ENCODE measurements around the gene ADGRD1. TPM values are rescaled to one million over a fixed set of nuclear protein-coding genes. Genes with fewer than 3 reads are reported as not detected.
A peak's percentile ranks its signal among the peaks of the same experiment; 100 is the strongest.

ADGRD1 gene
- total RNA-seq, 1 experiment from 2014 or later: 11.8 TPM

GRCh38 chr12:131102991-131103668, 149.4 kb downstream of the ADGRD1 start:
- DNase-seq (ENCODE audit: low read depth): no peak

- no peak for DNase-seq (ENCODE audit: low read depth)
These were observed 150.2 kb downstream of the ADGRD1 start for GRCh38 chr12:131103669-131104462.

- peak; percentile 85 for DNase-seq (ENCODE audit: low read depth)
These were observed 151.0 kb downstream of the ADGRD1 start for GRCh38 chr12:131104463-131105350.

- no peak for DNase-seq (ENCODE audit: low read depth)
These were observed 151.6 kb downstream of the ADGRD1 start for GRCh38 chr12:131105351-131105735.

GRCh38 chr12:131105736-131106348, 152.1 kb downstream of the ADGRD1 start:
- DNase-seq (ENCODE audit: low read depth): no peak

- no peak for DNase-seq (ENCODE audit: low read depth)
These were observed 152.7 kb downstream of the ADGRD1 start for GRCh38 chr12:131106349-131106941.

GRCh38 chr12:131108177-131108955, 154.7 kb downstream of the ADGRD1 start:
- no peak for DNase-seq (ENCODE audit: low read depth)

- DNase-seq (ENCODE audit: low read depth): no peak
These were observed 157.7 kb downstream of the ADGRD1 start for GRCh38 chr12:131111446-131111845.

- DNase-seq (ENCODE audit: low read depth): peak; percentile 64
These were observed 158.3 kb downstream of the ADGRD1 start for GRCh38 chr12:131112021-131112420.

GRCh38 chr12:131112700-131113290, 159.1 kb downstream of the ADGRD1 start:
- peak; percentile 43 for DNase-seq (ENCODE audit: low read depth)

GRCh38 chr12:131113568-131114270, 160.0 kb downstream of the ADGRD1 start:
- DNase-seq (ENCODE audit: low read depth): no peak

- no peak for DNase-seq (ENCODE audit: low read depth)
These were observed 160.6 kb downstream of the ADGRD1 start for GRCh38 chr12:131114271-131114670.

GRCh38 chr12:131114942-131115584, 161.4 kb downstream of the ADGRD1 start:
- no peak for DNase-seq (ENCODE audit: low read depth)

- DNase-seq (ENCODE audit: low read depth): no peak
These were observed 162.2 kb downstream of the ADGRD1 start for GRCh38 chr12:131115766-131116467.

GRCh38 chr12:131116468-131117117, 162.9 kb downstream of the ADGRD1 start:
- DNase-seq (ENCODE audit: low read depth): peak; percentile 60

GRCh38 chr12:131117438-131118245, 163.9 kb downstream of the ADGRD1 start:
- DNase-seq (ENCODE audit: low read depth): no peak

GRCh38 chr12:131118371-131118770, 164.7 kb downstream of the ADGRD1 start:
- DNase-seq (ENCODE audit: low read depth): no peak
